Osteoblast (primary cell): Measurements from ENCODE around the gene CACNG5. TPM values are rescaled to one million over a fixed set of nuclear protein-coding genes. Genes with fewer than 3 reads are reported as not detected.

Experiments used
- DNase-seq: peaks from one replicate; pipeline ENCODE4 v3.0.0; 2011; ENCODE audit warnings: low spot score, mixed read lengths; ENCODE audit not compliant: insufficient read length; ENCODE audit errors: missing footprints
- H2AFZ ChIP-seq: 2 replicates; pipeline ENCODE4 v1.6.0; 2011; ENCODE audit warnings: mild to moderate bottlenecking, low read length
- H3K27ac ChIP-seq: 2 replicates; pipeline ENCODE4 v1.5.1; 2011; ENCODE audit warnings: mild to moderate bottlenecking, low read depth, low read length, moderate library complexity
- H3K27me3 ChIP-seq: 2 replicates; pipeline ENCODE4 v1.6.0; 2012; ENCODE audit warnings: mild to moderate bottlenecking, control low read depth, inconsistent platforms, low read length, moderate library complexity; ENCODE audit not compliant: insufficient read depth
- H3K36me3 ChIP-seq: 2 replicates; pipeline ENCODE4 v1.5.1; 2011; ENCODE audit warnings: mild to moderate bottlenecking, low read length, control low read depth, moderate library complexity; ENCODE audit not compliant: insufficient read depth
- H3K4me1 ChIP-seq: 2 replicates; pipeline ENCODE4 v1.5.1; 2011; ENCODE audit warnings: mild to moderate bottlenecking, low read length, control low read depth, moderate library complexity; ENCODE audit not compliant: insufficient read depth
- H3K4me2 ChIP-seq: 2 replicates; pipeline ENCODE4 v1.6.0; 2011; ENCODE audit warnings: mild to moderate bottlenecking, low read length; ENCODE audit not compliant: insufficient read depth
- H3K4me3 ChIP-seq: fragments of 200-600 bp; sonication (generic); 3 replicates; pipeline ENCODE4 v1.5.1; 2012; ENCODE audit warnings: mild to moderate bottlenecking, low read length, inconsistent platforms; ENCODE audit not compliant: insufficient read depth
- H3K79me2 ChIP-seq: 2 replicates; pipeline ENCODE4 v1.6.0; 2012; ENCODE audit warnings: mild to moderate bottlenecking, low read length, control low read depth, inconsistent platforms; ENCODE audit not compliant: insufficient read depth
- H3K9me3 ChIP-seq: 2 replicates; pipeline ENCODE4 v1.5.1; 2011; ENCODE audit warnings: low read depth, low read length, control low read depth
- H4K20me1 ChIP-seq: 2 replicates; pipeline ENCODE4 v1.6.0; 2012; ENCODE audit warnings: mild to moderate bottlenecking, low read length, control low read depth; ENCODE audit not compliant: insufficient read depth
- CTCF ChIP-seq: IDR thresholded peaks from 2 replicates; pipeline ENCODE4 v1.5.1; 2011; ENCODE audit warnings: mild to moderate bottlenecking, low read depth, low read length, moderate library complexity; ENCODE audit errors: extremely low read depth
- small RNA-seq: library from RNA; depleted of rRNA; stranded (forward); fragments of <200 nt; gene quantifications from one replicate; pipeline ENCODE3, GENCODE V24; 2012
- total RNA-seq: library from RNA; depleted of rRNA; stranded (reverse); fragments of >200 nt; gene quantifications from 2 replicates; pipeline ENCODE4 v1.2.3, GENCODE V29; 2012

The CACNG5 gene
- total RNA-seq, 1 donor, result not detected

- H4K20me1 ChIP-seq, result no peaks in the 10 kb centered on the region
- no peaks in the 10 kb centered on the region for H3K4me1 ChIP-seq
- H3K4me2 ChIP-seq, result no peak overlapping the region
- H3K79me2 ChIP-seq, result no peaks in the 10 kb centered on the region
- DNase-seq, result no peak
- no peak for TF ChIP-seq CTCF
- H3K27me3 ChIP-seq, result peaks cover 22% of the 10 kb centered on the region
- no peaks in the 10 kb centered on the region for H3K9me3 ChIP-seq
- H3K27ac ChIP-seq, result no peak overlapping the region
- no peak overlapping the region for H2AFZ ChIP-seq
- no peaks in the 10 kb centered on the region for H3K36me3 ChIP-seq
- H3K4me3 ChIP-seq, result no peak overlapping the region
These were observed 97.4 kb downstream of the CACNG5 start for GRCh38 chr17:66932311-66932710.

DNA sequence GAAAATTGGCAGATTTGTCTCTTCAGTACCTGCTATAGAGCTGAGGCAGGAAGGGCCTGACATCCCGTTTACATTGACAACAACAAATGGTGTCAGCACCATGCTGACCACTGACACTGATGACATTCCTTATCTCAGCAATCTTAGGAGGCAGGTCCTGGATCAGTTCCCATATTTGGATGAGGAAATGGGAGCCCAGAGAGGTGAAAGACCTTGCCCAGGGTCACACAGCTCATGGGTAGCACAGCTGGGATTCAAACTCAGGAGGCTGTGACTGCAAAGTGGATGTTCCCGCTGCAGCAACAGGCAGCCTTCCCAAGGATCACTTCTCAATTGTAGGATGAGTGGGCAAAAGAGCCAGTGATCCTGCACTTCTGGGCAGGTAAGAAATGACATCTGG lies 99.1 kb downstream of the CACNG5 start:
- no peak for DNase-seq
- H3K79me2 ChIP-seq, result no peaks in the 10 kb centered on the region
- H3K27ac ChIP-seq, result no peak overlapping the region
- H3K4me1 ChIP-seq, result no peaks in the 10 kb centered on the region
- no peaks in the 10 kb centered on the region for H4K20me1 ChIP-seq
- no peak overlapping the region for H2AFZ ChIP-seq
- no peak overlapping the region for H3K4me2 ChIP-seq
- H3K36me3 ChIP-seq, result no peaks in the 10 kb centered on the region
- TF ChIP-seq CTCF, result no peak
- no peak overlapping the region for H3K4me3 ChIP-seq
- no peaks in the 10 kb centered on the region for H3K9me3 ChIP-seq
- H3K27me3 ChIP-seq, result peaks cover 24% of the 10 kb centered on the region

Small RNAs within 50 kb of the gene (small RNA-seq; reads per million reads assigned to genes)
- gene MIR634, result not detected
- gene RNA5SP446, result not detected

Other genes with a start within 250 kb of the CACNG5 start
- not detected in 2 replicates for gene CACNG4, start 129.6 kb downstream of the CACNG5 start, total RNA-seq
- not detected in 2 replicates for gene CACNG1, start 209.4 kb downstream of the CACNG5 start, total RNA-seq